ENCODE measurements around the gene MYBPH.

MYBPH gene

GRCh38 chr1:203217668-203218067 is 42.0 kb upstream of the MYBPH start:
- no CpG with 5 or more reads among the region's 7 CpGs for WGBS (ENCODE audit: extremely low coverage, insufficient coverage, low lambda C conversion rate)
- H3K4me2 ChIP-seq (ENCODE audit: low read length) = no peak overlapping the region
- H2AK5ac ChIP-seq (ENCODE audit: low read length) = no peak overlapping the region
- H3K4me1 ChIP-seq (ENCODE audit: control insufficient read depth, low read depth, low read length) = no peaks in the 10 kb centered on the region
- H3K79me1 ChIP-seq (ENCODE audit: low read length) = no peaks in the 10 kb centered on the region
- no peak overlapping the region for H3K4me3 ChIP-seq (ENCODE audit: low read length)
- H3K18ac ChIP-seq (ENCODE audit: low read length) = no peak overlapping the region
- no peaks in the 10 kb centered on the region for H3K79me2 ChIP-seq (ENCODE audit: control insufficient read depth, insufficient read depth, low read length)
- no peak overlapping the region for H3K9ac ChIP-seq (ENCODE audit: low read length)
- no peak overlapping the region for H3K4ac ChIP-seq (ENCODE audit: low read depth, low read length)
- H3K27ac ChIP-seq (ENCODE audit: low read depth, low read length) = no peak overlapping the region
- no peaks in the 10 kb centered on the region for H3K27me3 ChIP-seq (ENCODE audit: insufficient read depth, low read length, poor library complexity)
- H3K36me3 ChIP-seq (ENCODE audit: control insufficient read depth, insufficient read depth, low read length) = no peaks in the 10 kb centered on the region
- DNase-seq = no peak
- H2BK120ac ChIP-seq (ENCODE audit: low read depth, low read length) = no peak overlapping the region
- H4K5ac ChIP-seq (ENCODE audit: low read length) = no peak overlapping the region
- no peak overlapping the region for H2BK5ac ChIP-seq (ENCODE audit: low read length)
- H3K56ac ChIP-seq (ENCODE audit: low read length) = no peak overlapping the region
- H4K8ac ChIP-seq (ENCODE audit: low read depth, low read length) = no peak overlapping the region
- no peak overlapping the region for H3K23ac ChIP-seq (ENCODE audit: low read length)
- H2BK15ac ChIP-seq (replicated peaks; ENCODE audit: low read depth) = no peak overlapping the region

GRCh38 chr1:203217139-203217655 is 41.6 kb upstream of the MYBPH start:
- peak; percentile 40 for DNase-seq
- H4K8ac ChIP-seq (ENCODE audit: low read depth, low read length) = no peak overlapping the region
- H3K56ac ChIP-seq (ENCODE audit: low read length) = no peak overlapping the region
- H2BK5ac ChIP-seq (ENCODE audit: low read length) = no peak overlapping the region
- H3K4ac ChIP-seq (ENCODE audit: low read depth, low read length) = no peak overlapping the region
- H3K27me3 ChIP-seq (ENCODE audit: insufficient read depth, low read length, poor library complexity) = no peaks in the 10 kb centered on the region
- H3K36me3 ChIP-seq (ENCODE audit: control insufficient read depth, insufficient read depth, low read length) = no peaks in the 10 kb centered on the region
- H3K18ac ChIP-seq (ENCODE audit: low read length) = no peak overlapping the region
- peak overlapping the region; percentile 30 for H3K23ac ChIP-seq (ENCODE audit: low read length)
- no peak overlapping the region for H3K9ac ChIP-seq (ENCODE audit: low read length)
- H3K4me3 ChIP-seq (ENCODE audit: low read length) = no peak overlapping the region
- no peaks in the 10 kb centered on the region for H3K79me1 ChIP-seq (ENCODE audit: low read length)
- H3K79me2 ChIP-seq (ENCODE audit: control insufficient read depth, insufficient read depth, low read length) = no peaks in the 10 kb centered on the region
- H3K4me2 ChIP-seq (ENCODE audit: low read length) = no peak overlapping the region
- H2BK120ac ChIP-seq (ENCODE audit: low read depth, low read length) = no peak overlapping the region
- no peaks in the 10 kb centered on the region for H3K4me1 ChIP-seq (ENCODE audit: control insufficient read depth, low read depth, low read length)
- H3K27ac ChIP-seq (ENCODE audit: low read depth, low read length) = no peak overlapping the region
- WGBS (ENCODE audit: extremely low coverage, insufficient coverage, low lambda C conversion rate) = no CpG with 5 or more reads among the region's 6 CpGs
- no peak overlapping the region for H2BK15ac ChIP-seq (replicated peaks; ENCODE audit: low read depth)
- H2AK5ac ChIP-seq (ENCODE audit: low read length) = no peak overlapping the region
- no peak overlapping the region for H4K5ac ChIP-seq (ENCODE audit: low read length)

GRCh38 chr1:203216274-203217138 is 40.9 kb upstream of the MYBPH start:
- no peak overlapping the region for H3K27ac ChIP-seq (ENCODE audit: low read depth, low read length)
- no peak overlapping the region for H3K4me3 ChIP-seq (ENCODE audit: low read length)
- H3K56ac ChIP-seq (ENCODE audit: low read length) = no peak overlapping the region
- H4K8ac ChIP-seq (ENCODE audit: low read depth, low read length) = no peak overlapping the region
- no peak overlapping the region for H2AK5ac ChIP-seq (ENCODE audit: low read length)
- H3K36me3 ChIP-seq (ENCODE audit: control insufficient read depth, insufficient read depth, low read length) = no peaks in the 10 kb centered on the region
- H3K4ac ChIP-seq (ENCODE audit: low read depth, low read length) = no peak overlapping the region
- no peaks in the 10 kb centered on the region for H3K4me1 ChIP-seq (ENCODE audit: control insufficient read depth, low read depth, low read length)
- no peak overlapping the region for H2BK5ac ChIP-seq (ENCODE audit: low read length)
- DNase-seq = peak; percentile 82
- peak overlapping the region; percentile 30 for H3K23ac ChIP-seq (ENCODE audit: low read length)
- H3K4me2 ChIP-seq (ENCODE audit: low read length) = no peak overlapping the region
- no peak overlapping the region for H2BK15ac ChIP-seq (replicated peaks; ENCODE audit: low read depth)
- no peaks in the 10 kb centered on the region for H3K79me2 ChIP-seq (ENCODE audit: control insufficient read depth, insufficient read depth, low read length)
- no peak overlapping the region for H2BK120ac ChIP-seq (ENCODE audit: low read depth, low read length)
- no CpG with 5 or more reads among the region's 19 CpGs for WGBS (ENCODE audit: extremely low coverage, insufficient coverage, low lambda C conversion rate)
- H3K18ac ChIP-seq (ENCODE audit: low read length) = no peak overlapping the region
- H4K5ac ChIP-seq (ENCODE audit: low read length) = no peak overlapping the region
- no peaks in the 10 kb centered on the region for H3K79me1 ChIP-seq (ENCODE audit: low read length)
- no peaks in the 10 kb centered on the region for H3K27me3 ChIP-seq (ENCODE audit: insufficient read depth, low read length, poor library complexity)
- H3K9ac ChIP-seq (ENCODE audit: low read length) = no peak overlapping the region

GRCh38 chr1:203215573-203215972 is 39.9 kb upstream of the MYBPH start:
- H3K79me2 ChIP-seq (ENCODE audit: control insufficient read depth, insufficient read depth, low read length) = no peaks in the 10 kb centered on the region
- no peak overlapping the region for H2BK120ac ChIP-seq (ENCODE audit: low read depth, low read length)
- no peak overlapping the region for H4K8ac ChIP-seq (ENCODE audit: low read depth, low read length)
- H3K4me2 ChIP-seq (ENCODE audit: low read length) = no peak overlapping the region
- no peak overlapping the region for H3K9ac ChIP-seq (ENCODE audit: low read length)
- no peak overlapping the region for H4K5ac ChIP-seq (ENCODE audit: low read length)
- H3K56ac ChIP-seq (ENCODE audit: low read length) = peak overlapping the region; percentile 2
- H3K4me1 ChIP-seq (ENCODE audit: control insufficient read depth, low read depth, low read length) = no peaks in the 10 kb centered on the region
- DNase-seq = no peak
- H3K4ac ChIP-seq (ENCODE audit: low read depth, low read length) = no peak overlapping the region
- no peaks in the 10 kb centered on the region for H3K79me1 ChIP-seq (ENCODE audit: low read length)
- H3K27me3 ChIP-seq (ENCODE audit: insufficient read depth, low read length, poor library complexity) = no peaks in the 10 kb centered on the region
- no peak overlapping the region for H2BK5ac ChIP-seq (ENCODE audit: low read length)
- peak overlapping the region; percentile 3 for H3K18ac ChIP-seq (ENCODE audit: low read length)
- H2AK5ac ChIP-seq (ENCODE audit: low read length) = no peak overlapping the region
- no peak overlapping the region for H3K23ac ChIP-seq (ENCODE audit: low read length)
- H2BK15ac ChIP-seq (replicated peaks; ENCODE audit: low read depth) = no peak overlapping the region
- WGBS (ENCODE audit: extremely low coverage, insufficient coverage, low lambda C conversion rate) = no CpG with 5 or more reads among the region's 9 CpGs
- no peak overlapping the region for H3K27ac ChIP-seq (ENCODE audit: low read depth, low read length)
- no peak overlapping the region for H3K4me3 ChIP-seq (ENCODE audit: low read length)
- H3K36me3 ChIP-seq (ENCODE audit: control insufficient read depth, insufficient read depth, low read length) = no peaks in the 10 kb centered on the region

- Histone ChIP-seq H2BK120ac (ENCODE audit: low read depth, low read length) (no peak overlapping the region), H3K36me3 (ENCODE audit: control insufficient read depth, insufficient read depth, low read length) (no peaks in the 10 kb centered on the region), H3K23ac (ENCODE audit: low read length) (peak overlapping the region; percentile 35), H2AK5ac (ENCODE audit: low read length) (no peak overlapping the region), H3K4ac (ENCODE audit: low read depth, low read length) (no peak overlapping the region), H3K18ac (ENCODE audit: low read length) (no peak overlapping the region), H3K4me3 (ENCODE audit: low read length) (no peak overlapping the region), H4K5ac (ENCODE audit: low read length) (no peak overlapping the region), H3K4me2 (ENCODE audit: low read length) (no peak overlapping the region), H3K27ac (ENCODE audit: low read depth, low read length) (no peak overlapping the region), H3K79me1 (ENCODE audit: low read length) (no peaks in the 10 kb centered on the region), H3K56ac (ENCODE audit: low read length) (no peak overlapping the region), H3K79me2 (ENCODE audit: control insufficient read depth, insufficient read depth, low read length) (no peaks in the 10 kb centered on the region), H2BK15ac (replicated peaks; ENCODE audit: low read depth) (no peak overlapping the region), H3K4me1 (ENCODE audit: control insufficient read depth, low read depth, low read length) (no peaks in the 10 kb centered on the region), H3K9ac (ENCODE audit: low read length) (no peak overlapping the region), H4K8ac (ENCODE audit: low read depth, low read length) (no peak overlapping the region), H3K27me3 (ENCODE audit: insufficient read depth, low read length, poor library complexity) (no peaks in the 10 kb centered on the region), H2BK5ac (ENCODE audit: low read length) (no peak overlapping the region)
- WGBS (ENCODE audit: extremely low coverage, insufficient coverage, low lambda C conversion rate) = no CpG with 5 or more reads among the region's 7 CpGs
- no peak for DNase-seq
These were observed 39.2 kb upstream of the MYBPH start for GRCh38 chr1:203214871-203215270.
